ENCODE measurements around the gene AFF3. TPM values are rescaled to one million over a fixed set of nuclear protein-coding genes. Genes with fewer than 3 reads are reported as not detected.

AFF3 gene
- total and polyA plus RNA-seq, 10 donors, result 6.0 to 92.2 (median 64.0) TPM

DNA sequence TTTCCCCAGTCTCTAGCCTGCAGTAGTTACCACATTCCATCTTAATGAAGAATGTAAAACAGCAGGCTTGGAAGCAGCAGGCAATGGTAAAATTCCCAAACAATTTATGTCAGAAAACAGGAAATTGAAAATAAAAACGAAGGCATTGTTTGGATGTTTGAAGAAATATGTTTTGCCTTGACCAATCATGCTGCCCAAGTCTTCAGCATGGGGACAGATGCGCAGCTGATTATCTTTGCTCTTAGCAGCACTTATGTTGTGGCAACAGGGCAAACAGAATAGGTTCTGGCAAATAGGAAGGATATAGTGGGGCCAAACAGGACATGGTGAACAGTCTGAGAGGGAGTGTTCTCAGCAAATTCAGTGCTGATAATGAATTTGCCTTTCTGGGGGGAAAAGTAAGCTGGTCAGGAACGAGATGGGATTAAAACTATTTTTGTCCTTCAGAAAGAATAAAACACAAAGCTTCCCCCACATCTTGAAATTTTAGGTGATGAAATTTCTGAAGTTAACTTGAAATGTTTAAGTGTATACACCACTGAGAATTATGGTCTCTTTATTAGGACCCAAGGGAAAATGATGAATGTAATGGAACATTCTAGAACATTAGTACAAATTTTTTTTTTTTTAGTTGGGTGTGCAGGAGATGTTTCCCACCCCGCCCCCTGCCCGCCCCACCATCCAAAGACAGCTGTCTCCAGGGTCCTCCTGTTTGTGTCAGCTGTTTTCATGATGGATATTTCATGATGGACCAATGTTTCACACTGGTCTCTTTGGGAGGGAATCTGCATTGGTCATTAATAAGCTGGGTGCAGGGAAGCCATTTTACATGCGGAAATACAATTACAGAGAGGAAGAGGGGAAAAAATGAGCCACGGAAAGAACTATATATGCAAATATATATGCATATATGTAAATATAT lies 413.0 kb downstream of the AFF3 start:
- H3K4me1 ChIP-seq, result peaks cover 0 to 10% (median 2%) of the 10 kb centered on the region in 6 donors
- no peaks in the 10 kb centered on the region for H3K27me3 ChIP-seq (replicated peaks in 1 of 7)
- no peak for TF ChIP-seq POLR2A (IDR thresholded peaks at IDR 0.05)
- no peak for TF ChIP-seq POLR2AphosphoS5 (IDR thresholded peaks at IDR 0.05)
- peak overlapping the region in 2 of 8 donors; percentile 1 to 46 for H3K27ac ChIP-seq
- no peaks in the 10 kb centered on the region for H3K9me3 ChIP-seq
- intact Hi-C loops (cut with DNase I; ENCODE audit: low total_unique reads), result no loop called here
- WGBS, 5 donors, result 72 to 83% (median 75%) methylated on average over 7 of the region's 7 CpGs
- DNase-seq, result no peak
- no peak overlapping the region for H3K4me3 ChIP-seq
- H3K36me3 ChIP-seq, result peaks cover 0 to 16% (median 0%) of the 10 kb centered on the region in 6 donors

DNA sequence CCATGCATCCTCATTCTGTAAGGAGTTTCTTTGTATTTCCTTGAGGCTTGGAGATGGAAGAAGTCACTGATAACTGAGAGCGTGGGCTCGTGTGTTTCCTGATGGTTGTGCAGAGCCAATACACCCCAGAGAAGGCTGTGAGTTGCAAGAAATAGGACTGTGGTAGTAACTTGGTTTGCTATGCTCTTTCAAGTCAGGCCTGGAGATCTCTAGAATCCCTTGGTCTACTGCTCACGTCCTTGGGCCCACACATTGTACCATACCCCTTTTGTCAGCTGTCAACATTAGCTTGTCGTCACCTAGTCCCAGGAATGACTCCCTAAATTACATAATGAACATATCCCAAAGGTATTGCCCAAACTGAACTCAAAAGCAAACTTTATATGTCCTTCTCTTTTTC lies 414.2 kb downstream of the AFF3 start:
- H3K4me1 ChIP-seq, result peaks cover 0 to 10% (median 2%) of the 10 kb centered on the region in 6 donors
- H3K4me3 ChIP-seq, result no peak overlapping the region
- peaks cover 0 to 9% (median 3%) of the 10 kb centered on the region in 8 donors for H3K9me3 ChIP-seq
- 63 to 74% (median 68%) methylated on average over 4 of the region's 4 CpGs for WGBS, 5 donors
- no peak overlapping the region for H3K27ac ChIP-seq
- peaks cover 0 to 26% (median 0%) of the 10 kb centered on the region in 6 donors for H3K36me3 ChIP-seq
- no peaks in the 10 kb centered on the region for H3K27me3 ChIP-seq (replicated peaks in 1 of 7)
- DNase-seq, result no peak
- intact Hi-C loops (cut with DNase I; ENCODE audit: low total_unique reads), result no loop called here
- TF ChIP-seq, protein P1, sequence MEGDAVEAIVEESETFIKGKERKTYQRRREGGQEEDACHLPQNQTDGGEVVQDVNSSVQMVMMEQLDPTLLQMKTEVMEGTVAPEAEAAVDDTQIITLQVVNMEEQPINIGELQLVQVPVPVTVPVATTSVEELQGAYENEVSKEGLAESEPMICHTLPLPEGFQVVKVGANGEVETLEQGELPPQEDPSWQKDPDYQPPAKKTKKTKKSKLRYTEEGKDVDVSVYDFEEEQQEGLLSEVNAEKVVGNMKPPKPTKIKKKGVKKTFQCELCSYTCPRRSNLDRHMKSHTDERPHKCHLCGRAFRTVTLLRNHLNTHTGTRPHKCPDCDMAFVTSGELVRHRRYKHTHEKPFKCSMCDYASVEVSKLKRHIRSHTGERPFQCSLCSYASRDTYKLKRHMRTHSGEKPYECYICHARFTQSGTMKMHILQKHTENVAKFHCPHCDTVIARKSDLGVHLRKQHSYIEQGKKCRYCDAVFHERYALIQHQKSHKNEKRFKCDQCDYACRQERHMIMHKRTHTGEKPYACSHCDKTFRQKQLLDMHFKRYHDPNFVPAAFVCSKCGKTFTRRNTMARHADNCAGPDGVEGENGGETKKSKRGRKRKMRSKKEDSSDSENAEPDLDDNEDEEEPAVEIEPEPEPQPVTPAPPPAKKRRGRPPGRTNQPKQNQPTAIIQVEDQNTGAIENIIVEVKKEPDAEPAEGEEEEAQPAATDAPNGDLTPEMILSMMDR (IDR thresholded peaks at IDR 0.05 in 8 of 11, conservative IDR thresholded peaks at IDR 0.05 in 3 of 11), result no peak
- TF ChIP-seq POLR2A (IDR thresholded peaks at IDR 0.05), result no peak
- TF ChIP-seq POLR2AphosphoS5 (IDR thresholded peaks at IDR 0.05), result no peak

DNA sequence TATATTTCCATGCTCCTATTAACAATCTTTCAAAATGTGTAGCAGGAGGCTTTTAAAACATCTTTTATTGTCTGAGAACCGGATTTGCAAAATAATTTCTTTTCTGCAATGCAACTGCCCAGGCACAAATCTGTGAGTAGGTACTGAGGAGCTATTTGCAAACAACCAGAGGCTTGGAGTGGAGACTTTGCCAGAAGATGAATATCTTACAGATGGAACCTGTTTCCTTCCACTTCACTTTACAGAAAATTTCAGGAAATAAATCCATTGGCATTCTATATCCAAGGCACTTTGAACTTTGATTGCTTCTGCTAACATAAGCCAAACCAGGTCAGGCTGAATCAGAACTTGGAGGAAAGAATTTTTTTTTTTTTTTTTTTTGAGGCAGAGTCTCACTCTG lies 415.2 kb downstream of the AFF3 start:
- whole genome bisulfite sequencing, 5 donors, result 67 to 88% (median 69%) methylated on average over 1 of the region's 1 CpG
- H3K4me3 ChIP-seq, result no peak overlapping the region
- DNase-seq, result no peak
- H3K27me3 ChIP-seq (replicated peaks in 1 of 7), result no peaks in the 10 kb centered on the region
- intact Hi-C loops (cut with DNase I; ENCODE audit: low total_unique reads), result no loop called here
- peaks cover 0 to 10% (median 2%) of the 10 kb centered on the region in 6 donors for H3K4me1 ChIP-seq
- H3K9me3 ChIP-seq, result peaks cover 0 to 18% (median 13%) of the 10 kb centered on the region in 8 donors
- H3K36me3 ChIP-seq, result peaks cover 0 to 36% (median 0%) of the 10 kb centered on the region in 6 donors
- no peak overlapping the region for H3K27ac ChIP-seq
- TF ChIP-seq, protein P1 (IDR thresholded peaks at IDR 0.05 in 8 of 11, conservative IDR thresholded peaks at IDR 0.05 in 3 of 11), result no peak
- TF ChIP-seq POLR2A (IDR thresholded peaks at IDR 0.05) (no peak), POLR2AphosphoS5 (IDR thresholded peaks at IDR 0.05) (no peak)

DNA sequence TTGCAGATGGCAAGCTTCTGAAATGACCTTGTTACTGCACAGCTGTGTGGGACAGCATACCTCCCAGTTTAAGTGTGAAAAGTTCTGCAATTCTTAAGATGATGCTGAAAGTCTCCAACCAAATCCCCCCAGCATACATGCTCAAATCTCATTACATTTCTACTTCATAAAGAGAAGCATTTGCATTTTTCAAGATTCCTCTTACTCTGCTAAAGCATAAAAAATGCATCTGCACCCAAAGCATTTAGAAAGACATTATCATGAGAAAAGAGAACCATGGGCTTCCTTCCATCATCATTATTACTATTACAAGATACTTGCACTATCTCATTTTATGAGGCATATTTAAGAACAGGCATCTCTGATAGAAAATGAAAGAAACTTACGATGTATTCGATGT lies 415.7 kb downstream of the AFF3 start:
- Histone ChIP-seq H3K27ac (no peak overlapping the region), H3K27me3 (replicated peaks in 1 of 7) (no peaks in the 10 kb centered on the region), H3K4me1 (peaks cover 0 to 10% (median 2%) of the 10 kb centered on the region in 6 donors), H3K9me3 (peaks cover 0 to 23% (median 18%) of the 10 kb centered on the region in 8 donors), H3K4me3 (no peak overlapping the region), H3K36me3 (peaks cover 0 to 41% (median 0%) of the 10 kb centered on the region in 6 donors)
- no peak for DNase-seq
- intact Hi-C loops (cut with DNase I; ENCODE audit: low total_unique reads), result no loop called here
- TF ChIP-seq POLR2A (IDR thresholded peaks at IDR 0.05), result no peak
- TF ChIP-seq POLR2AphosphoS5 (IDR thresholded peaks at IDR 0.05), result no peak
- TF ChIP-seq, protein P1 (IDR thresholded peaks at IDR 0.05 in 8 of 11, conservative IDR thresholded peaks at IDR 0.05 in 3 of 11), result no peak
- 49 to 73% (median 68%) methylated on average over 2 of the region's 2 CpGs for WGBS, 5 donors

All from spleen (tissue), 11 donors.